HG03095 (cell line): ENCODE data around the gene KIF27.
"Not testable (repeated sequence)": the region's sequence is repeated elsewhere in the genome, so short reads cannot be mapped to it uniquely, and the experiment has no call there.

Source experiments
- ATAC-seq: cut with Tn5 transposase; IDR thresholded peaks from one replicate; pipeline ENCODE4 v1.9.1; 2021; ENCODE audit warnings: moderate library complexity; ENCODE audit not compliant: unreplicated experiment

The KIF27 gene

DNA sequence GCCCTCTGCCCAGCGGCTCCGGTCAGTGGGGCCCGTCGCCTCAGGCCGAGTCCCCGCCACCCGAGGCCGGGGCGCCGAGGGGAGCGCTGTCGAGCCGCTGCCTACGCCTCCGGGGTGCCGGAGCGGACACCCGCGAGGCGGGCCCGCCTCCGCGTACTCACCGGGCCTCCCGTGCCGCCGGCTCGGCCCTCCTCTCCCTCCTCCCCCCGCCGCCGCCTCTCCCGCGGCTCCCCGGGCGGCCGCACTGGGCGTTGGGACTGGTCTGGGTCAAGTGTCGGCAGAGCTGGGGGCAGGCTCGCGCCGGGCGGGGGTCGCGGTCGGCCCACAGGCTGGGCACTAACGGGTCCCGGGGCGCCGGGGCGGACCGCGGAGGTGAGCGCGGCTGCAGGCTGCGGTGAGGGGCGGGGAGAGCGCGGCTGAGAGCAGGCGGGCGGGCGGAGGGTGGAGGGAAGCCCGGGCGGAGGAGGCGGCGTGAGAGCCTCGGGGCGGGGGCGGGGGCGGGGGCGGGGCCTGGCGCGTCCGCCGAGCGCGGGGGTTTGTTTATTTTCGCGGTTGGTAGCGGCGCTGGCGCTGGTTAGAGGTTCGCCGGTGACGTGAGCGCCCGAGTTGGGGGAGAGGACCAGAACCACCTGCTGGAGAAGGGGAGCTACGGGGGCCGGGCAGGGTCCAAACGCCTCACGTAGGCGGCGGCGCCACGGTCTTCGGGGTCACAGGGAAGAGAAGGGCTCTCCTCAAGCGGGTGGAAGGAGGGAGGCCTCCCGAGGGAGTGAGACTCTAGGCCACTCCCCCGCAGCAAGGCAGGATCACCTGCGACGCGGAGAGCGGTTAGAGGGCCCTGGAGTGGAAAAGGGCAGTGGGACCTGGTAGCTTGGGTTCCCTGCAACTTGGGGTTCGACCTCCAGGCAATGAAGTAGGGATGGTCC lies 103.6 kb downstream of the KIF27 start, which contains the start of gene GKAP1:
TSS of gene GKAP1 (minus strand) at position 414 of the 923 bp plus-strand sequence. CDS start 11,252 bp downstream, outside the sequence.
- ATAC-seq: peak; percentile 75

DNA sequence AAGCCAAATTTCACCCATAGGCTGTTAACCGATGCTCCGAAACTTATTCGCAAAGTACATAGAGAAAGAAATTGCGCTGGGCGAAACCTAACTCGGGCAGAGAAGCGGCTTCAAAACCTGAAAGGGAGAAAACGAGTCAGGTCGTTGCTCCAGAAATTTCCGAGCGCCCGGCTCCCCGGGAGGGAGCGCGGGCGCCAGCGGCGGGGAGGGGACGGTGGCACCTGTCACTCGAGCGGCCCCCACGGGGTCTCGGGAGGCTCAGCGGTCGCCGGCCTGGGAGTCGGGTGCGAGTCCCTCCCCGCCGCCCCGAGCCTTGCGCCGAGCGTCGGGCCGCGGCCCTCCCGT lies 104.2 kb downstream of the KIF27 start:
- ATAC-seq: peak; percentile 9

- ATAC-seq: not testable (repeated sequence)
Observed at GRCh38 chr9:83815120-83815519, 106.1 kb downstream of the KIF27 start.

DNA sequence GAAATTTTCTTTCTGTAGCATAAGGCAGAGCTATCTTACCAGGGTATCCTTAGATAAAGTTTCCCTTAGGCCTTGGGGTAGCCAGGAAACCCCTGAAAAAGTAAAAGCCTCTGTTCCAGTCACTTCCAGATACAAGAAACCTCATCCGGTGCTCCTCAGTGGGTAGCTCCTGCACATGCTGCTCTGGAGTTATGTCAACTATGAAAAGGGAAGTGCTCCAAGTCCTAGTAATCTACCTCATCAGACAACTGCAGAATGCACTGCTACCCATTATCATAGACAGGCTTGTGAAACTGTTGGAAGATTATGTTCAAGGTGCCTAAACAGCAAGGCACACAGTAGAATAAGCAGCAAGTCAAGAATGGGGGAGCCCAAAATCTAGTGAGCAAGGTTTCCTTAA lies 112.0 kb downstream of the KIF27 start:
- ATAC-seq: not testable (repeated sequence)

- ATAC-seq: not testable (repeated sequence)
Observed at GRCh38 chr9:83804454-83804853, 116.8 kb downstream of the KIF27 start.

DNA sequence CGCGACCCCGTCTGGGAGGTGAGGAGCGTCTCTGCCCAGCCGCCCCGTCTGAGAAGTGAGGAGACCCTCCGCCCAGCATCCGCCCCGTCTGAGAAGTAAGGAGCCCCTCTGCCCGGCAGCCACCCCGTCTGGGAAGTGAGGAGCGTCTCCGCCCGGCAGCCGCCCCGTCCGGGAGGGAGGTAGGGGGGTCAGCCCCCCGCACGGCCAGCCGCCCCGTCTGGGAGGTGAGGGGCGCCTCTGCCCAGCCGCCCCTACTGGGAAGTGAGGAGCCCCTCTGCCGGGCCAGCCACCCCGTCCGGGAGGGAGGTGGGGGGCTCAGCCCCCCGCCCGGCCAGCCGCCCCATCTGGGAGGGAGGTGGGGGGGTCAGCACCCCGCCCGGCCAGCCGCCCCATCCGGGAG lies 117.3 kb downstream of the KIF27 start:
- ATAC-seq: not testable (repeated sequence)

DNA sequence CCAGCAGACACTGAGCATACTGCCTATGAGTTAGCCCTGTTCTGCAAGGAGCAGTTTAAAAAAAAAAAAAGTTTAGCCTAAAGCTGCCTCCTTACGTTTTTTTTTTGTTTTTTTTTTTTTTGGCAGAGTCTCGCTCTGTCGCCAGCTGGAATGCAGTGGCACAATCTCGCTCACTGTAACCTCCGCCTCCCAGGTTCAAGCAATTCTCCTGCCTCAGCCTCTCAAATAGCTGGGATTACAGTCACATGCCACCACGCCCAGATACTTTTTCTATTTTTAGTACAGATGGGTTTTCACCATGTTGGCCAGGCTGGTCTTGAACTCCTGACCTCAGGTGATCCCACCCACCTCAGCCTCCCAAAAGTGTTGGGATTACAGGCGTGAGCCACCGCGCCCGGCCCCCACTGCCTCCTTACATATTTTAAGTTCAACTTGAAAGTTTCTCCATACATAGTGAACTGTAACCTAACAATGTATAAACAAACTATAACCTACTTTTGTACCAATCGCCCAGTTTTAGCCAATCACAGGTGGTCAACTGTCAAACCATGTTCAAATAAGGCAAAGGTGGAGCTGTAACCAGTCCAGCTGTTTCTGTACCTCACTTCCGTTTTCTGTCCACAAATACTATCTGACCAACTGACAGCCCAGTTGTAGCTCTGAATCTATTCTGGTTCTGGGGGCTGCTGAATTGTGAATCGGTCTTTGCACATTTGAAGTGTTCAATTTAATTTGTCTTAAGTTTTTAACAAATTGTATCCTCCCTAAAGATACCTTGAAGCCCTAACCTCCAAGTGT lies 120.8 kb downstream of the KIF27 start:
- ATAC-seq: no peak

DNA sequence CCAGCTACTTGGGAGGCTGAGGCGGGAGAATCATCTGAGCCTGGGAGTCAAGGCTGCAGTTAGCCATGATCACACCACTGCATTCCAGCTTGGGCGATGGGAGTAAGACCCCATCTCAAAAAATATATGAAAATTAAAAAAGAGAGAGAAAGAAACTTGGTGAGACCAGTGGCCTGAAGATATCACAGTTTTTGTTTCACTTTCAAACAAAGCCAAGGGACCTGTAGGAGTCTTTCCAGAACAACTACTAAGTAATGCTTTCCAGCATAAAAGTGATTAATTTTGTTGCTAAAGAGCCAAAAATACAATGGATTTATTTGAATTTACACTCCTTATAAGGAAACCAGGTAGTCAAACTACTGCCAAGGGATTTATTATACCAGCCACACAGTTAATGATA lies 127.2 kb downstream of the KIF27 start:
- ATAC-seq: no peak

GRCh38 chr9:83792746-83793145 lies 128.5 kb downstream of the KIF27 start:
- no peak for ATAC-seq
